Transverse colon (tissue), 4 donors: ENCODE data around the gene IL17C.

ENCODE experiments used
- EP300 ChIP-seq: sonication (generic); formaldehyde crosslinking; IDR thresholded peaks from one replicate; pipeline ENCODE4 v1.6.1; 2017; ENCODE audit warnings: antibody characterized with exemption, low read depth
- POLR2AphosphoS5 ChIP-seq, 3 donors: sonication (generic); formaldehyde crosslinking; IDR thresholded peaks; one replicate each; pipeline ENCODE4 v1.6.1; 2016; ENCODE audit warnings: antibody characterized with exemption in 3 of 3
- TF ChIP-seq, protein P1 (sequence below), 5 experiments: fragments of 200-600 bp in 3 of 5; fragments of 450-650 bp in 2 of 5; sonication (generic) in 3 of 5; IDR thresholded peaks; 1 replicate in 2 of 5; 2 replicates in 3 of 5; pipeline ENCODE4 v1.5.1; 2016 to 2017; ENCODE audit warnings: antibody characterized with exemption in 5 of 5, inconsistent platforms in 3 of 5, mild to moderate bottlenecking in 2 of 5, moderate library complexity in 1 of 5

DNA sequence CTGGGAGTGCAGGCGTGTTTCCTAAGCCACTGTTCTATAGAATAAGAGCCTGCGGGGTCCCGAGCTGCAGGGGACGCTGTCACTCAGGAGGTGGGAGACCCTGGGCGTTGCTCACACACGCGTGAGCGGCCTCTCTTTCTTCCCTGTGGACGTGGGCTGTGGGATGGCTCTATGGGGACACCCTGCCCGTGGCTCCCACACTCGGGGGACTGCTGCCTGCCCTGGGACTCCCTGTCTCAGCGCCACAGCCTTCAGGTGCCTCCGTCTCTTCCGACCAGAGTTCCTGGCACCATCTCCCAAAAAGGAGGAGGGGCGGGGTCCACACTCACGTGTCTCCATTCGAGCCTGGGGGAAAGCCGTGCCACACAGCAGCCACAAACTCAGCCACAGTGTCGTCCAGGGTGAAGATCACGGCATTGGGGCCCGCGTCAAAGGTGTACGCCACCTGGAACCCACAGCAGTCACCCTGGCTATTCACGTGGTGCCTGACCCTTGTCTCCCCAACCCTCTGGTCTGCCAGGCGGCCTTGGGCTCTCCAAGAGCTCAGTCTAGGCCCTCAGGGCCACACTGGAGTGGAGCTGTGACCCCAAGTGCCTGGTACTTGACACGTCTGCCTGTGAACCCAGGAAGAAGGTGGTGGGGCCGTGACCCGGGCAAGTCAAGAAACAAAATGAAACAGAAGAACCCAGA is 16.1 kb downstream of the IL17C start:
- TF ChIP-seq, protein P1, sequence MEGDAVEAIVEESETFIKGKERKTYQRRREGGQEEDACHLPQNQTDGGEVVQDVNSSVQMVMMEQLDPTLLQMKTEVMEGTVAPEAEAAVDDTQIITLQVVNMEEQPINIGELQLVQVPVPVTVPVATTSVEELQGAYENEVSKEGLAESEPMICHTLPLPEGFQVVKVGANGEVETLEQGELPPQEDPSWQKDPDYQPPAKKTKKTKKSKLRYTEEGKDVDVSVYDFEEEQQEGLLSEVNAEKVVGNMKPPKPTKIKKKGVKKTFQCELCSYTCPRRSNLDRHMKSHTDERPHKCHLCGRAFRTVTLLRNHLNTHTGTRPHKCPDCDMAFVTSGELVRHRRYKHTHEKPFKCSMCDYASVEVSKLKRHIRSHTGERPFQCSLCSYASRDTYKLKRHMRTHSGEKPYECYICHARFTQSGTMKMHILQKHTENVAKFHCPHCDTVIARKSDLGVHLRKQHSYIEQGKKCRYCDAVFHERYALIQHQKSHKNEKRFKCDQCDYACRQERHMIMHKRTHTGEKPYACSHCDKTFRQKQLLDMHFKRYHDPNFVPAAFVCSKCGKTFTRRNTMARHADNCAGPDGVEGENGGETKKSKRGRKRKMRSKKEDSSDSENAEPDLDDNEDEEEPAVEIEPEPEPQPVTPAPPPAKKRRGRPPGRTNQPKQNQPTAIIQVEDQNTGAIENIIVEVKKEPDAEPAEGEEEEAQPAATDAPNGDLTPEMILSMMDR (IDR thresholded peaks at IDR 0.05), result no peak
- no peak for TF ChIP-seq EP300
- no peak for TF ChIP-seq POLR2AphosphoS5 (IDR thresholded peaks at IDR 0.05)
